HepG2 (cell line): ENCODE measurements around the gene C20orf204. TPM values are rescaled to one million over a fixed set of nuclear protein-coding genes. Genes with fewer than 3 reads are reported as not detected.
A peak's percentile ranks its signal among the peaks of the same experiment; 100 is the strongest.

ENCODE experiments used
- ASH2L ChIP-seq: fragments of 300-600, 200-600 bp; sonication (generic); IDR thresholded peaks from 2 replicates; pipeline ENCODE4 v1.7.0; 2017; ENCODE audit warnings: low read depth, mild to moderate bottlenecking, moderate library complexity, mixed read lengths, low read length; ENCODE audit not compliant: insufficient read length
- ETV5 ChIP-seq: IDR thresholded peaks from 2 replicates; pipeline ENCODE4 v1.6.1; 2018; ENCODE audit warnings: missing biosample characterization, missing genetic modification reagents, inconsistent platforms, borderline replicate concordance
- HHEX ChIP-seq: IDR thresholded peaks from 2 replicates; pipeline ENCODE4 v1.6.1; 2016; ENCODE audit warnings: control low read depth
- JUND ChIP-seq: sonication (generic); formaldehyde crosslinking; IDR thresholded peaks from 2 replicates; pipeline ENCODE4 v1.8.0; 2022; ENCODE audit warnings: mild to moderate bottlenecking, missing genetic modification reagents
- KLF13 ChIP-seq: sonication (generic); formaldehyde crosslinking; IDR thresholded peaks from 2 replicates; pipeline ENCODE4 v1.4.0; 2020; ENCODE audit warnings: mild to moderate bottlenecking, missing genetic modification reagents
- NFATC3 ChIP-seq: sonication (generic); formaldehyde crosslinking; IDR thresholded peaks from 2 replicates; pipeline ENCODE4 v1.5.1; 2020; ENCODE audit warnings: mild to moderate bottlenecking, missing genetic modification reagents
- NR2F6 ChIP-seq, 2 experiments: IDR thresholded peaks; 2 replicates each; pipeline ENCODE4 v1.6.1; 2016; ENCODE audit warnings: antibody characterized with exemption in 1 of 2, mild to moderate bottlenecking in 1 of 2
- SKI ChIP-seq: fragments of 450-650 bp; IDR thresholded peaks from one replicate; pipeline ENCODE4 v1.6.1; 2018; ENCODE audit warnings: mild to moderate bottlenecking; ENCODE audit not compliant: partially characterized antibody
- STAG1 ChIP-seq: sonication (generic); formaldehyde crosslinking; IDR thresholded peaks from 2 replicates; pipeline ENCODE4 v1.4.0; 2020; ENCODE audit warnings: missing genetic modification reagents
- TGIF2 ChIP-seq: IDR thresholded peaks from 2 replicates; pipeline ENCODE4 v1.6.1; 2016; ENCODE audit warnings: control low read depth, missing compliant biosample characterization
- THAP11 ChIP-seq: IDR thresholded peaks from 2 replicates; pipeline ENCODE4 v1.6.1; 2016; ENCODE audit warnings: missing biosample characterization, missing genetic modification reagents
- XBP1 ChIP-seq: sonication (generic); formaldehyde crosslinking; IDR thresholded peaks from 2 replicates; pipeline ENCODE4 v1.5.0; 2020; ENCODE audit warnings: missing genetic modification reagents
- ZBTB42 ChIP-seq: sonication (generic); formaldehyde crosslinking; IDR thresholded peaks from 2 replicates; pipeline ENCODE4 v1.5.0; 2020; ENCODE audit warnings: mild to moderate bottlenecking, missing genetic modification reagents
- ZFP82 ChIP-seq: sonication (generic); formaldehyde crosslinking; IDR thresholded peaks from 2 replicates; pipeline ENCODE4 v1.5.1; 2020; ENCODE audit warnings: mild to moderate bottlenecking, missing genetic modification reagents, borderline replicate concordance
- ZKSCAN8 ChIP-seq: IDR thresholded peaks from 2 replicates; pipeline ENCODE4 v1.6.1; 2016; ENCODE audit warnings: borderline replicate concordance, missing genetic modification reagents, missing compliant biosample characterization
- ZNF234 ChIP-seq: sonication (generic); formaldehyde crosslinking; conservative IDR thresholded peaks from 2 replicates; pipeline ENCODE4 v1.5.1; 2020; ENCODE audit warnings: mild to moderate bottlenecking, missing genetic modification reagents
- ZNF333 ChIP-seq: sonication (generic); formaldehyde crosslinking; IDR thresholded peaks from 2 replicates; pipeline ENCODE4 v1.4.0; 2020; ENCODE audit warnings: mild to moderate bottlenecking, missing genetic modification reagents, borderline replicate concordance
- ZNF501 ChIP-seq: sonication (generic); formaldehyde crosslinking; IDR thresholded peaks from 2 replicates; pipeline ENCODE4 v1.5.1; 2020; ENCODE audit warnings: mild to moderate bottlenecking, moderate library complexity, missing genetic modification reagents
- ZNF776 ChIP-seq: sonication (generic); formaldehyde crosslinking; IDR thresholded peaks from 2 replicates; pipeline ENCODE4 v1.4.0; 2020; ENCODE audit warnings: mild to moderate bottlenecking, missing genetic modification reagents
- ZNF780A ChIP-seq: sonication (generic); formaldehyde crosslinking; IDR thresholded peaks from 2 replicates; pipeline ENCODE4 v1.8.0; 2022; ENCODE audit warnings: mild to moderate bottlenecking, missing genetic modification reagents, moderate library complexity
- ZNF891 ChIP-seq: sonication (generic); formaldehyde crosslinking; IDR thresholded peaks from 2 replicates; pipeline ENCODE4 v1.5.0; 2020; ENCODE audit warnings: mild to moderate bottlenecking, missing genetic modification reagents
- ZSCAN21 ChIP-seq: sonication (generic); formaldehyde crosslinking; IDR thresholded peaks from 2 replicates; pipeline ENCODE4 v1.8.0; 2022; ENCODE audit warnings: mild to moderate bottlenecking, missing genetic modification reagents, moderate library complexity, borderline replicate concordance
- polyA plus RNA-seq, 8 experiments: library from polyadenylated mRNA; depleted of rRNA in 3 of 8; stranded (reverse) in 7 of 8; unstranded in 1 of 8; fragments of >200 nt; fragmentation: Illumina TruSeq in 4 of 8; extraction: Trizol in 4 of 8; gene quantifications; 2 replicates each; pipeline versions ENCODE4 v1.2.1 to v1.2.3, GENCODE V29; 2011 to 2016; ENCODE audit warnings: low read depth in 4 of 8, missing spikeins in 1 of 8, mixed read lengths in 1 of 8; ENCODE audit not compliant: insufficient read depth in 1 of 8
- total RNA-seq, 5 experiments: library from RNA; depleted of rRNA; stranded (reverse); fragments of >200 nt; fragmentation: Illumina TruSeq; extraction: Trizol; gene quantifications; 2 replicates each; pipeline ENCODE4 v1.2.3, GENCODE V29; 2016; ENCODE audit warnings: low read depth in 1 of 5
- TF ChIP-seq, protein P1 (sequence below): sonication (generic); formaldehyde crosslinking; IDR thresholded peaks from 2 replicates; pipeline ENCODE4 v1.4.0; 2020; ENCODE audit warnings: mild to moderate bottlenecking, missing genetic modification reagents
- TF ChIP-seq, protein P2 (sequence below): sonication (generic); formaldehyde crosslinking; conservative IDR thresholded peaks from 2 replicates; pipeline ENCODE4 v1.8.1; 2023; ENCODE audit warnings: missing genetic modification reagents
- TF ChIP-seq, protein P3 (sequence below): IDR thresholded peaks from 2 replicates; pipeline ENCODE4 v1.6.1; 2016; ENCODE audit warnings: low read depth
- TF ChIP-seq, protein P4 (sequence below): sonication (generic); formaldehyde crosslinking; IDR thresholded peaks from 2 replicates; pipeline ENCODE4 v1.4.0; 2020; ENCODE audit warnings: low read depth, mild to moderate bottlenecking, missing genetic modification reagents

C20orf204 gene
- total and polyA plus RNA-seq, 2 of the 13 experiments (the other 11 are each of a cell fraction or from before 2014, with no cell fraction given) = 22.1 to 80.0 TPM

DNA sequence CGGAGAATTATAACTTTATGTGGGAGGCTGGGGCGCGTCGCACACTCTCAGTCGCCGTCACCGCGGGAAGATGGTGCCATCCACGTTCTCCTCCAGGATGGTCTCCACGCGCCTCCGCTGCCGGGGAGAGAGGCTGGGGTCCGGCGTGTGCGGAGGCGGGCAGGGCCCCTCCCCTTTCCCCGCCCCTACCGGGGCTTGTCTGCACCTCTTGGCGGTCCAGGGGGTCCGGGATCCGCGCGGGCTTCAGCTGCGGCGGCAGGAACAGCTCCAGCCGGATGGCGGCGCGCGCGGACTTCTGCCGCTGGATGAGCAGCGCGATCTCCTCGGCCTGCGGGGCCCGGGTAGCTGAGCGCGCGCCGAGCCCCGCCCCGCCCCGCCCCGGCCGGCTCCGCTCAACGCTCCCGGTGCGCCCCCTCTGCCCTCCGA, 47.4 kb downstream of the C20orf204 start (continued):
- TF ChIP-seq ZNF234 (CRISPR knock-in tag) (no peak), ETV5 (CRISPR knock-in tag) (peak; percentile 58), STAG1 (CRISPR knock-in tag) (peak; percentile 84), ZFP82 (CRISPR knock-in tag) (peak; percentile 69; the same call in 1 of the 2 replicates), ZNF891 (CRISPR knock-in tag) (peak; percentile 88), KLF13 (CRISPR knock-in tag) (no peak), JUND (CRISPR knock-in tag) (no peak), ASH2L (peak; percentile 23), ZNF780A (CRISPR knock-in tag) (no peak), ZNF501 (CRISPR knock-in tag) (no peak), ZNF333 (CRISPR knock-in tag) (peak; percentile 21; the same call in 1 of the 2 replicates), NR2F6 (IDR thresholded peaks at IDR 0.05) (no peak), NR2F6 (CRISPR knock-in tag; IDR thresholded peaks at IDR 0.05) (peak; percentile 63; the same call in 1 of the 2 replicates), ZKSCAN8 (CRISPR knock-in tag) (no peak), NFATC3 (no peak), ZBTB42 (CRISPR knock-in tag) (no peak), ZSCAN21 (no peak; the same call in 1 of the 2 replicates), TGIF2 (no peak), ZNF776 (no peak), SKI (no peak), THAP11 (CRISPR knock-in tag) (peak; percentile 45; the same call in 1 of the 2 replicates), HHEX (CRISPR knock-in tag) (no peak), XBP1 (CRISPR knock-in tag) (no peak)
- TF ChIP-seq, protein P1, sequence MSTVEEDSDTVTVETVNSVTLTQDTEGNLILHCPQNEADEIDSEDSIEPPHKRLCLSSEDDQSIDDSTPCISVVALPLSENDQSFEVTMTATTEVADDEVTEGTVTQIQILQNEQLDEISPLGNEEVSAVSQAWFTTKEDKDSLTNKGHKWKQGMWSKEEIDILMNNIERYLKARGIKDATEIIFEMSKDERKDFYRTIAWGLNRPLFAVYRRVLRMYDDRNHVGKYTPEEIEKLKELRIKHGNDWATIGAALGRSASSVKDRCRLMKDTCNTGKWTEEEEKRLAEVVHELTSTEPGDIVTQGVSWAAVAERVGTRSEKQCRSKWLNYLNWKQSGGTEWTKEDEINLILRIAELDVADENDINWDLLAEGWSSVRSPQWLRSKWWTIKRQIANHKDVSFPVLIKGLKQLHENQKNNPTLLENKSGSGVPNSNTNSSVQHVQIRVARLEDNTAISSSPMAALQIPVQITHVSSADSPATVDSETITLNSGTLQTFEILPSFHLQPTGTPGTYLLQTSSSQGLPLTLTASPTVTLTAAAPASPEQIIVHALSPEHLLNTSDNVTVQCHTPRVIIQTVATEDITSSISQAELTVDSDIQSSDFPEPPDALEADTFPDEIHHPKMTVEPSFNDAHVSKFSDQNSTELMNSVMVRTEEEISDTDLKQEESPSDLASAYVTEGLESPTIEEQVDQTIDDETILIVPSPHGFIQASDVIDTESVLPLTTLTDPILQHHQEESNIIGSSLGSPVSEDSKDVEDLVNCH (CRISPR knock-in tag) = no peak
- TF ChIP-seq, protein P2, sequence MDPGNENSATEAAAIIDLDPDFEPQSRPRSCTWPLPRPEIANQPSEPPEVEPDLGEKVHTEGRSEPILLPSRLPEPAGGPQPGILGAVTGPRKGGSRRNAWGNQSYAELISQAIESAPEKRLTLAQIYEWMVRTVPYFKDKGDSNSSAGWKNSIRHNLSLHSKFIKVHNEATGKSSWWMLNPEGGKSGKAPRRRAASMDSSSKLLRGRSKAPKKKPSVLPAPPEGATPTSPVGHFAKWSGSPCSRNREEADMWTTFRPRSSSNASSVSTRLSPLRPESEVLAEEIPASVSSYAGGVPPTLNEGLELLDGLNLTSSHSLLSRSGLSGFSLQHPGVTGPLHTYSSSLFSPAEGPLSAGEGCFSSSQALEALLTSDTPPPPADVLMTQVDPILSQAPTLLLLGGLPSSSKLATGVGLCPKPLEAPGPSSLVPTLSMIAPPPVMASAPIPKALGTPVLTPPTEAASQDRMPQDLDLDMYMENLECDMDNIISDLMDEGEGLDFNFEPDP (CRISPR knock-in tag) = no peak
- TF ChIP-seq, protein P3, sequence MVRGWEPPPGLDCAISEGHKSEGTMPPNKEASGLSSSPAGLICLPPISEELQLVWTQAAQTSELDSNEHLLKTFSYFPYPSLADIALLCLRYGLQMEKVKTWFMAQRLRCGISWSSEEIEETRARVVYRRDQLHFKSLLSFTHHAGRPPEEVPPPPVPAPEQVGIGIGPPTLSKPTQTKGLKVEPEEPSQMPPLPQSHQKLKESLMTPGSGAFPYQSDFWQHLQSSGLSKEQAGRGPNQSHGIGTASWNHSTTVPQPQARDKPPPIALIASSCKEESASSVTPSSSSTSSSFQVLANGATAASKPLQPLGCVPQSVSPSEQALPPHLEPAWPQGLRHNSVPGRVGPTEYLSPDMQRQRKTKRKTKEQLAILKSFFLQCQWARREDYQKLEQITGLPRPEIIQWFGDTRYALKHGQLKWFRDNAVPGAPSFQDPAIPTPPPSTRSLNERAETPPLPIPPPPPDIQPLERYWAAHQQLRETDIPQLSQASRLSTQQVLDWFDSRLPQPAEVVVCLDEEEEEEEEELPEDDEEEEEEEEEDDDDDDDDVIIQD (CRISPR knock-in tag) = 0 out of 2 replicates have a peak, but pooled peaks have one; percentile 33
- TF ChIP-seq, protein P4, sequence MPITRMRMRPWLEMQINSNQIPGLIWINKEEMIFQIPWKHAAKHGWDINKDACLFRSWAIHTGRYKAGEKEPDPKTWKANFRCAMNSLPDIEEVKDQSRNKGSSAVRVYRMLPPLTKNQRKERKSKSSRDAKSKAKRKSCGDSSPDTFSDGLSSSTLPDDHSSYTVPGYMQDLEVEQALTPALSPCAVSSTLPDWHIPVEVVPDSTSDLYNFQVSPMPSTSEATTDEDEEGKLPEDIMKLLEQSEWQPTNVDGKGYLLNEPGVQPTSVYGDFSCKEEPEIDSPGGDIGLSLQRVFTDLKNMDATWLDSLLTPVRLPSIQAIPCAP (CRISPR knock-in tag) = no peak
